GM18951 (cell line): ENCODE data around the gene DCX.

Experiments used
- POLR2A ChIP-seq: IDR thresholded peaks from 4 replicates; pipeline ENCODE4 v1.6.1; 2011; ENCODE audit warnings: mild to moderate bottlenecking; ENCODE audit not compliant: insufficient read length, insufficient read depth; ENCODE audit errors: extremely low read depth
- in situ Hi-C: fragments of 300-500 bp; cut with MboI; formaldehyde crosslinking; loops from one replicate; pipeline ENCODE4 v1.12.0; 2022; ENCODE audit warnings: low sequenced_read_pairs, mixed read lengths, inconsistent platforms; ENCODE audit not compliant: unreplicated experiment

Gene DCX

DNA sequence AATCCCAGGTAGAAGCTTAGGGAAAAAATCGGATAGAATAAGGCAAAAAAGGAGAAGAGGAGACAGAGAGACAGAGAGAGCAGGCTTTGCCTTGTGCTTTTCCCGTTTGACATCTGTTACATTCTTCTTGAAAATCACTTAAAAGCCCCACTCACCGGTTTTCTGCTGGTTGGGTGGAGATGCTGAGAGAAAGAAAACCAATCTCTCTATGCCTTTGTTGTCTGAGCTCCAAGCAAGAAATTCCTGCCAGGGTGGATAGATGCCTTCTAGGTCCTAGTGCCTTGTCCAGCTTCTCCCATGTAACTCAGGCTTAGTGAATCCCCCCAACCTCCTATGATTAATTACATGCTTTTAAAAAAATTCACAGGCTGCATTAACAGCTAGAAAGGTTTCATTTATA is at the start of gene DCX:
Gene DCX, minus strand, starts transcription at position 210 of the 400 bp plus-strand sequence. CDS start 1,794 bp downstream, outside the sequence.
- in situ Hi-C loops: no loop called here
- no peak for TF ChIP-seq POLR2A

DNA sequence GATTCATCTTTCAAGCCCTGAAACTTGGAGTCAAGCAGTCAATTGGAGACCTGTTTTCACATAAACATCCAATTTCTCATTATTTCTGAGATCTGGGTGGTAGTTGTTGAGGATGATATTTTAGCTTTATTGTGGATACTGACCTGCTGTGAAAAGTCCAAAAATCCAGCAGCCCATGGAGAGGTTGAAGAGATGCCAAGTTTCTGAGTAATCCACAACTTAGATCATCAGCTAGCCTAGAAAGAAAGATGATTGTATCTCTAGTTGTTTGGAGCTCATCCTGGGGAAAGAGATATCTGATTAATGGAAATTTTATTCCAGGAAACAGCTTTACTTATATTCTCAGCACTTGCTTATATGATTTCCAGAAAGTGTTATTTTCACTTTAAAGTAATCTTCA is 48.6 kb upstream of the DCX start:
- TF ChIP-seq POLR2A: no peak

DNA sequence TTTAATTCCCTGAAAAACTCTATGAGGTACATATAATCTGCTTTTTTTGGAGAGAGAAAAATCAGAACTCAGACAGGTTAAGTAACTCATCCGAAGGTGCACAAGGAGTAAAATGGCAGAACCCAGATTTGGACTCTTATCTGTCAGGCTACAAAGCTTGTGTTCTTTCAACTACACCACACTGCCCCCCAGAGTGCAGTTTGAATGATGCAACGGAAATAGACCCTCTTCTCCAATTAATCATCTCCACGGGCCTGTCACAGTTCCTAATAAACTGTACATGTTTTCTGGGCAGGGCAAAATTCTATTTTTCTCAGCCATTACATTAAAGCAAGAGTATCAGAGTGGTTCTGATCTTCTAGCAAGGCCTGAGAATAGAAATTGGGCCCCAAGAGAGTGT is 35.3 kb upstream of the DCX start:
- in situ Hi-C loops: no loop called here
- no peak for TF ChIP-seq POLR2A

More for the DNA sequence above, 48.6 kb upstream of the DCX start:
- in situ Hi-C loops: no loop called here

DNA sequence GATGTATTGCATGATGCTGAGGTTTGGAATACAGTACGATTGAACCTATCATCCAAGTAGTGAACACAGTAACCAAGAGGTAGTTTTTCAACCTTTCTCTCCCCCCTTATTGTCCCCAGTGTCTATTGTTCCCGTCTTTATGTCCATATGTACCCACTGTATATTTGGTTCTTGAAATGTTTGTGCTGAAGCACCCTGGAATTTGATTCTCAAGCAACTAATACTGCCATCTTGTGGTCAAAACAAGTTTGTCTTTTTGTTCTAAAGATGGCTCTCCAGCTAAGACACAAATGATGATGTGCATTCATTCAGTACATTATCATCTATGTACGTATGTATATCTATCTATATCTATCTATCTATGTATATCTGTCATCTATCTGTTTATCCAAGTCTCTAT is 33.5 kb upstream of the DCX start:
- in situ Hi-C loops: no loop called here
- TF ChIP-seq POLR2A: no peak

DNA sequence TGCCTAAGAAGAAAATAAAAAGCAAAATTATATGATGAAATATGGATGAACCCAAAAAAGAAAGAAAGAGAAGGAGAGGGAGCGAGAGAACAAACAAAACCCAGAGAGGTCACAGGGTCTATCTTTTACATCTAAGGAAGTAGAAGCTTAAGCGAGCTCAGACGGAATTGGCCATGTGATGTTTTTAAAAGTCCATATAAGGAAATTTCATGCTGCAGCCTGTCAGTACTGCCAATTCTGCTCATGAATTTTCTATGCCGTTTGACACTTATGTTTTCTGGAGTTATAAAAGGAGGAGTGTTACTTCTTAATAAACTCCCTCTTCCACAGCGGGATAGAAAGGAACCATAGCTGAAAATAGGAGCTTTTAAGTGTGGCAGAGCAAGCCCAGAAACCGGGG is 32.9 kb upstream of the DCX start:
- in situ Hi-C loops: no loop called here
- no peak for TF ChIP-seq POLR2A

DNA sequence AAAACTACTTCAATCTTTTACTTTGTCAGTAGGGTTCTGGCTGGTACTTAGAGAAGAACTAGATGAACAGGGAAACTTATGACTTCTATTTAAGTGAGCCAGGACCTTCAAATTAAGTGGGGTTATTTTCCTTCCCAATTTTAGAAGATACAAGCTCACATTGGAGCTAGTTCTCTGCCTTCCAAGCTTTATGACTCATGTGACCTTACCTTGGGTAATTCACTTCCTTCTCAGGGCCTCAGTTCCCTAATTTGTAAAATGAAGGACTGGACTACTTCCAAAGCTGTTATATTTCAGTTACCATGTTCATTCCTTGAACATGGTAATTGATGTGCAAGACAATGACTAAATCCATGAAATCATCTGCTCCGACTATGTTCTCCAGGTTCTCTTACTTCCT is 32.0 kb upstream of the DCX start:
- in situ Hi-C loops: no loop called here
- no peak for TF ChIP-seq POLR2A

DNA sequence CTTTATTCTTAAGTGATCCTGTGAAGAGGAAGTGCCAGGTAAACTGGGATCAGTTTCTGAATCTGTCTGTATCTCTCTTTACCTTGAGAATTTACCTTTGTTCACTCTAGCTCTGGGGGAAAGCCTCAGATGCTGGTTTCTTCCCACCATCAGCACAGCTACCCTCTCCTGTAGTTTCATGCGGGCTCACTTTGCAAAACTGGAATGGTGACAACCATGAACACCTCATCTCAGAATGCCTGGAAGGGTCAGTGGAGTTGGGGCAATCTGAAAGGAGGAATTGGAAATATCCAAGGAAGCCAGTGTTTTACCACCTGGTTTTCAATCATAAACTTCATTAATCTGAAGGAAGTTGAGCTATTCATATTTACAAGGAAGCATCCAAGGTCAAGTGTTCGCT is 30.8 kb upstream of the DCX start:
- no peak for TF ChIP-seq POLR2A
- in situ Hi-C loops: no loop called here

DNA sequence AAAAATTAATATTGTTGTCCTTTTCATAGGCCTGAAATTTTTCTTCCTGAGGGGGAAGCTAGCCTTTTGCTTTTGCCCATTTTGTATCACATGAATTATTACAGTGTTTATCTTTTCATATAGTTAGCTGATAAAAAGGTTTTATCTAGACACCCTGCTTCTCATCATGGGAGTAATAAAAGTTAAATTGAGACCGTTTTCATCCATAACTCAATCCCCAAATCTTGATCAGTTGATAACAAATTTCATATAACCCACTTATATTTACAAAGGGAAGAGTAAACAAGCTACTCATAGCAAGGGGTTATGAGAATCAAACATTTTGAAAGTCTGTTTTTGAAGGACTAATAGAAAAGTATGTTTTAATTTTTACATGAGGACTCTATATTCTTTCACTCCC is 23.5 kb upstream of the DCX start:
- in situ Hi-C loops: no loop called here
- TF ChIP-seq POLR2A: no peak

DNA sequence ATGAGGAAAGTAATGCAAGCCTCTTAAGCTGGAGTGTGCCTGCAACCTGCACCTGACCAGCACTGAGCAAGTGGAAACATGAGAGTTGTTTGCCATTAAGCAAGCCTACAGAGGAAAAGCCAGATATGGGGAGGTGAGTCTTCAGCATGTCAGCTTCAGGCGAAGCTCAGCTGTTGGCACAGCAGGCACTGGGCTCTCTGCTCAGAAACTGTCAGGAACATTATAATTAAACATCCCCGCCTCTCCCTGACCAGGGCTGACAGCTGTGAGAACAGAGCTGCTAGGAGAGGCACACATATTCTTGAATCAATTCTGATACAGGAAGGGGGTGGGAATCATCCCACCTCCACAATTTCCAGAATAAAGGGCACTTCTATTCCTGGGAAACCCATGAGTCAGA is 19.0 kb upstream of the DCX start:
- in situ Hi-C loops: no loop called here

DNA sequence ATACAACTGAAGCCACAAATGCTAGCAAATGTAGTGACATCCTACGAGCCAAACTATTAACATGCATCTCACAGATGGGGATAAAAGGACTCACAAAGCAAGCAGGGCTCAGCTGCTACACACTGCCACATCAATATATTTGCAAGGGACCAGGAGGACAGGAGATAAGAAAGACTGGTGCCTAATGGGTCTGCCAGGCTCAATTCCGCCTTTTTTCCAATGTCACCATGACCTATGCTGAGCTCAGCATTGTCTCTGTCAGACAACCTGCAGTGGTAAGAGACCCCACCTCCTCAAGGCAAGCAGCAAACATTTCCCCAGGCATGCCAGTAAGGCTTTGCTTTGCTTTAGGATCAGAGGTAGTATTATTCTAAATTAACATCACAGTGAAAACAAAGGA is 435 bp downstream of the DCX start:
- in situ Hi-C loops: no loop called here
- TF ChIP-seq POLR2A: no peak

More for the DNA sequence above, 19.0 kb upstream of the DCX start:
- no peak for TF ChIP-seq POLR2A

DNA sequence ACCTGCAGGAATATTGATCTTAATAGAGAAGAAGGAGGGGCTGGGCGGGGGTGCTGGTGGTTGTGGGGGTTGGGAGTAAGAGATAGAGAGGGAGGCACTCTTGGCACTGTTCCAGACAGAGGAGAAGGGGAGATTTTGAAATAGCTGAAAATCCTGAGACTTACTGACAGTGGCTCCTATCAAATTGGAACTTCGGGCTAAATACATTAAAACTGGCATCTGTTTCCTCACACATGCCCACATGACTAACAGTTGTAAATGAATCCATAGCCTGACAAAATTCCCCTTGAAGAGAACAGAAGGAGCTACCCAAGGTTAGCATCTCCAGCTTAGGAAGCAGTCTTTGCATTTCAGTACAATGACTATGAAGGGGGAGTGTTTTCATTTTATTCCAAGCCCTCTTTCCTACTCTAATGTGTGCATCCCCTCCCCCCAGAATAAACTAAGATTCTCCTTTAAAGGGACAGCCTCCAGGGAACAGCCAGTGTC is 1.4 kb downstream of the DCX start:
- in situ Hi-C loops: no loop called here
- no peak for TF ChIP-seq POLR2A

DNA sequence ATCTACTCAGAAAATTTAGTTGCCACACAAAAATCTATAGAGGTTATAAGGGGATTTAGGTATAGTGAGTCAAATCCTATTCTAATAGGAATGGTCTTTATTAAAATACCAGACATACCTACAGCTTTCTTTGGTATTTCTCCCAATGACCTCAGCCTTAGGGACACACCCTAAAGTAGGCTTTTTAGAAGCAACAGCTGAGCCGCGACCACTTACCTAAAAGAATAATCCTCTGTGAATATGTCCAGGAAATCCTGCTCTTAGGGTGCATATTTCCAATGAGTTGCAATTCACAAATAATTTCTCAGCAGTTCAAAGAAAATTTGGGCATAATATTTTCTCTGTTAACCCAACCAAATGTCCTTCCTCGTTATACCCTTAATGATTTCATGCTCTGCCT is 2.7 kb downstream of the DCX start:
- no peak for TF ChIP-seq POLR2A
- in situ Hi-C loops: no loop called here

DNA sequence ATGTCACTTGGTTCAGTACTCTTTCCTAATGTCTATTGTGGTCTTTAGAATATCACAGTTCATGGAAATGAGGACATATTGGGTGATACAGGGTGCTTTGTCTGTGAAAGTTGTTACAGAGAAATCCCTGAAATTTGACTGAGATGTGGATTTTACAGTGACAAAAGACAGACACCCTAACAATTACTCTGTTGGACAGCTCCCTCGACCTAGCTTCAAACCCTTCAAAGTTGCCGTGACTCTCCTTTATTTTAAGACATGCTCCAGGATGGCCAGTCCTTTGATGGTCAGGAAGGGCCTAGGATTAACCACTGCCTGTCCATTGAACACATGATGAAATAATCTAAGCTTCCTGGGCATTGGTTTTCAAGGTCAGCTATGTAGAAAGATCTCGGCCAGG is 4.0 kb downstream of the DCX start:
- in situ Hi-C loops: no loop called here
- no peak for TF ChIP-seq POLR2A

DNA sequence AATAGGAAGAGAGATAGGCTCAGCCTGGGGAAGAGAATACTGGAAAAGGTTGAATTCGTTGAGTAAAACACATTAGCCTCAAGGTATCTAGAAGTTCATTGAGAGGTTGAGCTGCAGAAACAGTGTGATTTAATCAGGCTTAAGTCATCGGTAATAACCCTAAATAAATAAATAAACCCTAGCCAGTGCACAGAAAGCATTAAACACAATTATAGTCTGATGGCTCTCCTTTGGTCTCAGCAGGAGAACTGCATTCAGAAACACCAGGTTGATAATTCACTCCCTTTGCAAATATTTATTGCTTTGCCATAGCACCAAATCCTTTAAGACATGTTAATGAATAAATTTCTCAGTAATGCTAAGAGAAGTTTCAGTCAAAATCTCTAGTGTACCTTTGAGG is 9.6 kb downstream of the DCX start:
- in situ Hi-C loops: no loop called here
- TF ChIP-seq POLR2A: no peak

DNA sequence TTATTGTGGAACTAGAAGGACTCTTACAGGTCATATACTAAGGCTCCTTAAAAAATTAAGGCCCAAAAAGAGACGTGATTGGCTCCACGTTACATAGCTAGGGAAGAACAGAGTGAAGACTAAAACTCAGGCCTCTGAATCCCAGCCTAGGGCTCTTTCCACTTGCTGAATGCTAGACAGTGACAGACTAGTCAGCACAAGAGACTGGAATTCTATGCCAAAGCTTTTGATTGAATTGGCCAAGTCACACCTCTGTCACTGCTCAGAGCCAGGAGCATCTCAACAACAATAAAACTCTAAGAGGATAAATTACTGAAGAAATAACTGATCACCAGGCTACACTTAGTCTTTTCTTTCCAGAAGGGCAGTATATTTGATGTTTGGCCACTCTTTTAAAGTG is 16.8 kb downstream of the DCX start:
- in situ Hi-C loops: no loop called here
- TF ChIP-seq POLR2A: no peak
